NCI-H146 treated with DMSO at 0.1 percent for 48 hours (cell line): ENCODE measurements around the gene TBC1D5.
"Not testable (repeated sequence)": the region's sequence is repeated elsewhere in the genome, so short reads cannot be mapped to it uniquely, and the experiment has no call there.

ENCODE experiments used
- DNase-seq: peaks from one replicate; lab custom pipeline; 2025; ENCODE audit not compliant: unreplicated experiment; lab: John Stamatoyannopoulos, UW

TBC1D5 gene

DNA sequence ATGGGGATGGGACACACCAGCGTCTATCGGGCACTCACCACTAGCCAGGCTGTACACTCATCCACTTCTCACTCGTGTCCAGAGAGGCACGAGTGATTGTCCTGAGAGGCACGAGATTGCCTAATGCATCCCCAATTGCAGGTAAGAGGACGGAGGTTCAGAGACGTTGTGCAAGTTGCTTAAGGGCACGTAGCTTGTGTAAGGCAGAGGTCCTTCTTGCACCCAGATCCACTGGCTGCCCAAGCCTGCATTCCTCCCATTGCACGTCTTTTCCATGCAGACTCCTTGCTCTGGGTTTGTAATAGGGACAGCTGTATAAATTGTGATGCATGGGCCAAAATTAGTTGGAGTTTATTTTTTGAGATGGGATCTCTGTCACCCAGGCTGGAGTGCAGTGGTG, 593.4 kb downstream of the TBC1D5 start:
- no peak for DNase-seq

DNA sequence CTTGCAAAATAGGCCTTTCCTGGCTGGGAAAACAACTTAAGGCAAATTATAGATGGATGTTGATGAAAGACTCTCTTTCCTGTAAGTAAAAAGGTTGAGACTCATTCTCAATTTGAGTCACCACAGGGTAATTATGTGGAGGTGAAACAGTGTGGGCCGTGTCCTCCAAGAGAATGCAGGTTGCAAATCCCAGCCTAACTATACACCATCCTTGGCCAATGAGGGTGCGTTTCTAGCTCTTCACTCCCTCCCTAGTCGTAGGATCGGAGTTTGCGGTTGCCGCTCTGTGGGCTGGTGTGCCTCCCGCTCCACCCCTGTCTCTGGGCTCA, 597.8 kb downstream of the TBC1D5 start:
- DNase-seq, result no peak

GRCh38 chr3:17143893-17144664, 598.4 kb downstream of the TBC1D5 start:
- no peak for DNase-seq

GRCh38 chr3:17142516-17142915, 599.9 kb downstream of the TBC1D5 start:
- no peak for DNase-seq

GRCh38 chr3:17141699-17142098, 600.7 kb downstream of the TBC1D5 start:
- no peak for DNase-seq

DNA sequence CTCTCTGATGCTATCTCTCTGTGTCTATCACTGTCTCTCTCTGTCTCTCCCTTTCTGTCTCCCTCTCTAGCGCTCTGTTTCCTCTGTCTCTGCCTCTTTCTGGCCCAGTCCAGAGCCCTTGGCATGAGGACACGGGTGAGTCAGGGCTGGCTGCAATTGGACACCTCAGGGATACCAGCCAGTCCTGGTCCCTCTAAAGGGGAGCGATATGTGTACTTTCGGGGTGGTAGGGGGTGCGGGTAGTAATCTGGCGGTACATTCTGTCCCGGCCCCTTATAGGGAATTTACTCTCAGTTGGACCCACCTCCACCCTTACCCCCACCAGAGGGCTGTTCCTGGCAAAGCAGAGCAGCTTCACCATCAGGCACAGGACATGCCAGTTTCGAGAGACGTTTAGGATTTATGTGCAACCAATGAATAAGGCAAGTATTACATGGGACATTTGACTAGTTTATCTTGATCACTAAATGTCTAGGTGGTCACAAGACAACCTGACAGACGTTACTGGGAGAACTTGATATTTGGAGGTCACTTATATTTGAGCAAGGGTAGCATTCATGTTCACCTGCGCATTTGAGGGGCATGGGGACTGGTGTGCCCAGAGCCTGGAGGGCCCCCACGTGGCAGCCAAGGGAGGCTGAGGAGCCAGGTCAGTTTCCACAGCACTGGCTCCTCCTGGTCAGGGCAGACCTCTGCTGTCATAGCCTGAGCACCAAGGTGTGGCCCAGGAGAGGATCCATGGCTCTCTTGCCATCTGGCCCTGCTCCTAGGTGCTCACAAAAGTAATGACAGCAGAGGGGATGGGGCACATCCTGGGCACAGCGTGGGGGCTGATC, 601.5 kb downstream of the TBC1D5 start:
- no peak for DNase-seq

GRCh38 chr3:17138246-17139039, 604.0 kb downstream of the TBC1D5 start:
- no peak for DNase-seq

DNA sequence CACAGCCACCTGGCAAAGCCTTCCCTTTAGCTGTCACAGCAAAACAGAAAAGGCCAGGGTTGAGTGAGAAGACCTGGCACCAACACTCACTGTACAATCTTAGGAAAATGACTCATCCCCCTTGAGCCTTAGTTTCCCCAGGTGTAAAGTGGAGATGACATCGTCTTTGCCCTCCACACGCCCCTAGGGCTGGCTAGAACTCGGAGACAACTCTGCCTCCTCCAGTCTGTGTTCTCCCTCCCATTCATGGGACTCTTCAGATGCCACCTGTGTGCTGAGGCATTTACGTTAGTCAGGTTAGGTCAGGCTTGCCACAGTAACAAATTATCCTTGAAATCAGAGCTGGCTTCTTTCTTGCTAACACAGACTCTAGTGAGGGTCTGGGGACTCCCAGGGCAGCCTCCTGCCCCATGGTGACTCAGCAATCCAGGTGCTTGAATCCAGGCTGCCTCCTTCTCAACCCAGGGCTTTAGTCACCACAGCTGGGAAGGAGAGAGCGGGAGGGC, 605.1 kb downstream of the TBC1D5 start:
- no peak for DNase-seq

DNA sequence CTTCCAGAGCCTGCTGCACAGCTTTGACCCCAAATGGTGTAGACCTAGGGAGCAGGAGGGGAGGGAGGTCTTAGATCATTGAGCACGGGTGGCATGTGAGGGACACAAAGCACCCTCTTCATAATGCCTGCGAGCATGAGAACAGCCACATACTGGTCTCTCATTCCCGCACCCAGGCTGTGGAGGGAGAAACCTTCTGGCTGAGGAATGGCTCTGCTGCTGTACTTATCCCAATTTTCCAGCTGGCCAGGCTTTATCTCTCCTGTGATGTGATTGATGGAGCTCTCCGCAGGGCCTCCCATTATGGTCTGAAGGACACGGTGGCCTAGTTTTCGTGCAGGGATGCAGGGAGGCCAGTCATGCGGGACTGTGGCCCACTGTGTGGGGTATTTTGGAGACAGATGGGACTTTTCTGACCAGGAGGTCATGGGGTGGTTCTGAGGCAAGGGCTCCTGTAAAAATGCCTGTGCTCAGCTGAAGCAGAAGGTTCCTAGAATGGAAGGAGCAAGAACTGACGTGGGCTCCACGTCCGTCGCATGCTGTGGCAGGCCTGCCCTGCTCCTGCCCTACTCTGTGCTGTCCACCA, 606.2 kb downstream of the TBC1D5 start:
- no peak for DNase-seq

- no peak for DNase-seq
These were observed 606.7 kb downstream of the TBC1D5 start for GRCh38 chr3:17135696-17136095.

DNA sequence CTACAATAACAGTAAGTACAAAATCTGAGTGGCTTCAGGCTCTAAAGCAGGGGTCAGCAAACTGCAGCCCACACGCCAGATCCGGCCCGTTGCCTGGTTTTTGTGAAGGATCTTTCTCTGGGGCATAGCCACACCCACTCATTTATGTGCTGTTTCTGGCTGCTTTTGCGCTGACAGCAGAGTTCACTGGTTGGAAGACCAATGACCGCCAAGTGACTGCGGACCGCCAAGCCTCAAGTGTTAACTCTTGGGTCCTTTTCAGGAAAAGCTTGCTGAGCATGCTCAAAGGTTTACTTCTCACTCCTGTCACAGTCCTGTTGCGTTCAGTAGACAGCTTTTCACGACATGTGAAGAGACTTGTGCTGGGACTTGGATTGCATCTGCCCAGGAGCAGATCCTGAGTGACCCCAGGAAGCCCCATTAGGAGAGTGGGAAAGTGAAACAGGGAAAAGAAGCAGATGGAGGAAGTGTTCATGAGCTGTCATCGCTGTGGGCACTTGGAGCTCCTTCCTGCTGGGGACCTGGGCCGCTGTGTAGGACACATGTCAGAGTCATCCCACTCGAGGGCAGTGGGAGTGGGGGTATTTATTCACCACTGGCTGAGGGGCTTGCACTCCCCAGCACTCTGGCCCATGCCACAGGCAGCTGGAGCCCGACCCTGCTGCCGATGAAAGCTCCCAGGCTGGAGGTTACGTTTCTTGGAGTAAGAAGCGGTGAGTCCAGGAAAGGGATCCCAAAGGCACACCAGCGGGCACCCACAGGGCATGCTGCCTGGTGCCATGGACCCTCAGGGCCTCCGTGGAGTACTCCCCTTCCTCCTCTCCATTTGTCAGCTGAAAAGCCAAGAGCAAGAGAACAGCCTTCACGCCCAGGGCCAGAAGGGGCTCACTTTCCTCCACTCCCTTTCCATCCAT, 608.5 kb downstream of the TBC1D5 start:
- DNase-seq, result no peak

GRCh38 chr3:17132286-17133115, 609.9 kb downstream of the TBC1D5 start:
- no peak for DNase-seq

DNA sequence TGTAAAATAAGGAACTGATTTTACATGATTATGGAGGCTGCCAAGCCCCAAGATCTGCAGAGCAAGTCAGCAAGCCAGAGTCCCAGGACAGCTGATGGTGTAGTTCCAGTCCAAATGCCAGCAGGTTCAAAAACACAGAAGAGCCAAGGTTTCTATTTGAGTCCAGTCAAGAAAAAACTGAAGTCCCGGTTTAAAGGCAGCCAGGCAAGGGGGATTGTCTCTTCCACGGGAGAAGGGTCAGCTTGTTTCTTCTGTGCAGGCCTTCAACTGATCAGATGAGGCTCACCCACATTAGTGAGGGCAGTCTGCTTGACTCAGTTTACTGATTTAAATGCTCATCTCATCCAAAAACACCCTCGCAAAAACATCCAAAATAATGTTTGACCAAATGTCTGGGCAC, 611.5 kb downstream of the TBC1D5 start:
- no peak for DNase-seq

GRCh38 chr3:17129556-17129955, 612.9 kb downstream of the TBC1D5 start:
- no peak for DNase-seq

DNA sequence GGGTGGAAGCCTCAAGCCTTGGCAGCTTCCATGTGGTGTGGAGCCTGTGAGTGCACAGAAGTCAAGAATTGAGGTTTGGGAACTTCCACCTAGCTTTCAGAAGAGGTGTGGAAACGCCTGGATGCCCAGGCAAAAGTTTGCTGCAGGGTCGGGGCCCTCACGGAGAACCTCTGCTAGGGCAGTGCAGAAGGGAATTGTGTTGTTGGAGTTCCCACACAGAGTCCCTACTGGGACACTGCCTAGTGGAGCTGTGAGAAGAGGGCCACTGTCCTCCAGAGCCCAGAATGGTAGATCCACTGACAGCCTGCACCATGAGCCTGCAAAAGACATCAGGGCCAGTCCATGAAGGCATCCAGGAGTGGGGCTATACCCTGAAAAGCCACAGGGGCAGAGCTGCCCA, 613.8 kb downstream of the TBC1D5 start:
- not testable (repeated sequence) for DNase-seq

- DNase-seq, result no peak
These were observed 616.5 kb downstream of the TBC1D5 start for GRCh38 chr3:17125738-17126442.

- DNase-seq, result no peak
These were observed 619.7 kb downstream of the TBC1D5 start for GRCh38 chr3:17122758-17123157.

GRCh38 chr3:17121336-17121735, 621.1 kb downstream of the TBC1D5 start:
- DNase-seq, result no peak

DNA sequence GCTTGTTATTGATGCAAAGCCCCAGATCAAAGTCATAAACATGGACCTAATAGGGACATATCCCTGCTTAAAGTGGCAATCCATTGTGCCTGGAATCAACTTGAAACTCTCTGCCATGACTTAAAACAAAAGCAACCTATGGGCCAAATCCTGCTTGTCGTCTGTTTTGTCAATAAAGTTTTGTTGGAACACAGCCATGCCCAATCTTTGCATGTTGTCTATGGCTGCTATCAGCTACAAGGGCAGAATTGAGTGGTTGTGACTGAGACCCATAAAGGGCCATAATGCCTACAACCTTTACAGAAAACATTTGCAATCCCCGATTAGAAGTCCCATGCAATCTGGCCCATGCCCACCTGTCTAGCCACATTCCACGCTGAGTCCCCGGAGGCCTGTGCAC, 622.3 kb downstream of the TBC1D5 start:
- no peak for DNase-seq
